Adipocyte (in vitro differentiated cells): Measurements from ENCODE around the gene TARS3.

ENCODE experiments used
- DNase-seq: peaks from one replicate; pipeline ENCODE4 v3.0.0-alpha.2; 2015; ENCODE audit warnings: low read depth
- H3K27me3 ChIP-seq: replicated peaks from 2 replicates; pipeline ENCODE4 v1.7.0; 2013; ENCODE audit warnings: mild to moderate bottlenecking, low read length, moderate library complexity; ENCODE audit not compliant: control insufficient read depth, insufficient read depth
- H3K36me3 ChIP-seq: 2 replicates; pipeline ENCODE4 v1.7.0; 2013; ENCODE audit warnings: low read length, mild to moderate bottlenecking, moderate library complexity; ENCODE audit not compliant: control insufficient read depth, insufficient read depth, severe bottlenecking
- H3K4me1 ChIP-seq: 2 replicates; pipeline ENCODE4 v1.7.0; 2013; ENCODE audit warnings: mild to moderate bottlenecking, low read length, moderate library complexity; ENCODE audit not compliant: control insufficient read depth, insufficient read depth
- H3K4me3 ChIP-seq: 2 replicates; pipeline ENCODE4 v1.7.0; 2013; ENCODE audit warnings: mild to moderate bottlenecking, low read length, moderate library complexity
- H3K9ac ChIP-seq: 2 replicates; pipeline ENCODE4 v1.7.0; 2013; ENCODE audit warnings: mild to moderate bottlenecking, low read length, moderate library complexity
- H3K9me3 ChIP-seq: 2 replicates; pipeline ENCODE4 v1.7.0; 2013; ENCODE audit warnings: mild to moderate bottlenecking, low read length, moderate library complexity; ENCODE audit not compliant: control insufficient read depth

Gene TARS3

DNA sequence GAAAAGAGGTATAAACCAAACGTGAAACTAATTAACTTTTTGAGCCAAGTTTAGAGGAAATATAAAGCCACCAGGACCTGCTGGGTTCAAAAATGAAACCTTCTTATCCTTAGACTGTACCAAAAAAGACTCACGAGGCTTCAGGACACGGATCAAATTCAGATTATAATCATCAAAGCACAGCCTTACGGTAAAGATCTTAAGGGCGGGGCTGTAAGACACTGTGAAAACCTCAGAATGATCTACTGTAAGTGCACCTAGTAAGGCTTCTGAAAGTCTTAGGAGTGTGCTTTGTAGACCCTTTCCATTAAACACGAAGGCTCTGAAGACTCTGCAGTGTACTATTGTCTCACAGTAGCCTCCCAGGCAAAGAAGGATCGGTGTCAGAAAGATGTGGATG lies 26.8 kb downstream of the TARS3 start:
- Histone ChIP-seq H3K4me1 (peaks cover 7% of the 10 kb centered on the region), H3K27me3 (no peaks in the 10 kb centered on the region), H3K9me3 (no peaks in the 10 kb centered on the region), H3K4me3 (no peak overlapping the region), H3K9ac (no peak overlapping the region), H3K36me3 (peaks cover 58% of the 10 kb centered on the region)
- no peak for DNase-seq

DNA sequence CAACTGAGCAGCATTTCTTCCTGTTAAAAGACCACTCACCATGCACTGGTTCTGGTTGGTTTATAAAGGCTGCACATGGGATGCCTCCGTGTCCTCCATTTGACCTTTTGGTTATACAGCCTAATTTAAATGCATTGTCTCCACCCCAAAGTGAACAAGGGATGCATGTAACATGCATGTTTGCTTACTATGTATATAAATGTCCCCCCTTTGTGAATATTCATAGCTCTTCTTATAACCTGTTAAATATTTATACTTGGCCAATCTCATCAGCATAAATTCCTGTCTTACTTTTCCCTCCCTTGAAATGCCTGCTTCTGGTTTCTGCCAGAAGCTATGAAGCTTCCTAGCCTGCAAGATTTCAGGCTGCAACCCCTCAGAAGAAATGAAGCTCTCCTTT lies 27.4 kb downstream of the TARS3 start:
- H3K4me3 ChIP-seq: no peak overlapping the region
- DNase-seq: no peak
- peaks cover 7% of the 10 kb centered on the region for H3K4me1 ChIP-seq
- H3K27me3 ChIP-seq: no peaks in the 10 kb centered on the region
- no peak overlapping the region for H3K9ac ChIP-seq
- H3K9me3 ChIP-seq: no peaks in the 10 kb centered on the region
- H3K36me3 ChIP-seq: peaks cover 58% of the 10 kb centered on the region

DNA sequence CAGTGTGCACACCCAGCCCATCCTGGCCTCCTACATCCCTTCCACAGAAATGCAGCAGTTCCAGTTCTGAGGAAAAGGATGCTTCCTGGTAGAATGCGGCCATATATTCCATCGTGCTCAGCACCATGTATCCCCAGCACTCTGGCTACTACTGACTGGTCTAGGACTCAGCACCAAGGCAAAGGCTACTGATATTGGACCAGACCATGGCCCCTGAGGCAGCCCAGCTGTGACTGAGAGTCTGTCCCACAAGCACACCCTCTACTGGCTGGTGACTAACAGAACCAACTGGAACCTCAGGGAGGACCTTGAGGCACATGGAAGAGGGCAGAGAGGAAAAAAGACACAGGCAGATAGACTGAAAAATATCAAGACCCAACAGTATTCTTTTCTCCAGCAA lies 30.0 kb downstream of the TARS3 start:
- Histone ChIP-seq H3K36me3 (peaks cover 36% of the 10 kb centered on the region), H3K9ac (no peak overlapping the region), H3K4me3 (no peak overlapping the region), H3K27me3 (no peaks in the 10 kb centered on the region), H3K9me3 (no peaks in the 10 kb centered on the region), H3K4me1 (peaks cover 7% of the 10 kb centered on the region)
- no peak for DNase-seq

DNA sequence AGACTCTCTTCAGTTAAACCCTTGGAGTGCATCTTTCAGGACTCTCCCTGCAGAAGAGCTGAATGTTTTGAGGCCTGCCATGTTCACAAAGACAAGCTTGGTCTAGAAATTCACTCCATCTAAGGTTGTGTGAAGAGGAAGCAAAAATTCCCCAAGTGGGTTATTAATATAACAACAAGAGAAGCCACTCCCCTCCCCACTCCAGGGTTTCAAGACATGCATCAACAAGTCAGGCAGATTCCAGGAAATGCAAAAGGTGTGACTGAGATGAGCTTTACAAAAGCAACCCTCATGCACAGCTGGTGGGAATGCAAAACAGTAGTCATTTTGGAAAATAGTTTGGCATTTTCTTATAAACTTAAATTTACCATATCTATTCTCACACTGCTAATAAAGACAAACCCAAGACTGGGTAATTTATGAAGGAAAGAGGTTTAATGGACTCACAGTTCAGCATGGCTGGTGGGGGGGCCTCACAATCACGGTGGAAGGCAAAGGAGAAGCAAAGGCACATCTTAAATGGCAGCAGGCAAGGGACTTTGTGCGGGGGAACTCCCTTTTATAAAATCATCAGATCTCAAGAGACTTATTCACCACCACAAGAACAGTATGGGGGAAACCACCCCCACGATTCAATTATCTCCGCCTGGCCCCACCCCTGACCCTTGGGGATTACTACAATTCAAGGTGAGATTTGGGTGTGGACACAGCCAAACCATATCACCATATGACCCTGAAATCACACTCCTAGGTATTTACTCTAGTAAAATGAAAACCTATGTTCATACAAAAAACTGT lies 31.3 kb downstream of the TARS3 start:
- Histone ChIP-seq H3K27me3 (no peaks in the 10 kb centered on the region), H3K9me3 (no peaks in the 10 kb centered on the region), H3K36me3 (peaks cover 28% of the 10 kb centered on the region), H3K4me1 (peaks cover 7% of the 10 kb centered on the region), H3K9ac (no peak overlapping the region), H3K4me3 (no peak overlapping the region)
- DNase-seq: no peak

- Histone ChIP-seq H3K4me1 (no peaks in the 10 kb centered on the region), H3K27me3 (no peaks in the 10 kb centered on the region), H3K4me3 (no peak overlapping the region), H3K36me3 (peaks cover 27% of the 10 kb centered on the region), H3K9me3 (no peaks in the 10 kb centered on the region), H3K9ac (no peak overlapping the region)
- no peak for DNase-seq
Measured at GRCh38 chr15:101689901-101690300, 34.4 kb downstream of the TARS3 start.

DNA sequence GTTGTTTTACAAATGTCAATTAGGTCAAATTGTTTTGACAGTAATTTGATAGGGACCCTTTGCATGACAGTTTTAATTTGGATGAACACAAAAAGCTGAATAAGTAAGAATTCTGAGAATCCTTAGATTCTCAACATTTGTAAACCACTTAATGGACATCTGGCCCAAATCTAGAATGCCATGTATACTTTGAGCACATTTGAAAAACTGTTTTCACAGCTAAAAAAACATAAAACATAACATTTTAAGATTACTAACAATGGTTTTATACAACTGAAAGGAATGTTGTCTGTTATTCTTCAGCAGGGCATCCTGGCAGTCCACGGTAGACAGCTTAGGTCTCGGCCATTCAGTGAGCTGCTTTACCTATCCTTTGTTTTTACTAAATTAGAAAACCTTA lies 37.6 kb downstream of the TARS3 start:
- Histone ChIP-seq H3K36me3 (peaks cover 33% of the 10 kb centered on the region), H3K4me1 (no peaks in the 10 kb centered on the region), H3K4me3 (no peak overlapping the region)

GRCh38 chr15:101684877-101685276 lies 39.4 kb downstream of the TARS3 start:
- H3K4me3 ChIP-seq: no peak overlapping the region
- H3K4me1 ChIP-seq: no peaks in the 10 kb centered on the region
- no peaks in the 10 kb centered on the region for H3K9me3 ChIP-seq
- H3K9ac ChIP-seq: no peak overlapping the region
- DNase-seq: no peak
- H3K27me3 ChIP-seq: no peaks in the 10 kb centered on the region
- H3K36me3 ChIP-seq: peaks cover 35% of the 10 kb centered on the region

More for the DNA sequence above, 37.6 kb downstream of the TARS3 start:
- no peak overlapping the region for H3K9ac ChIP-seq
- DNase-seq: peak; percentile 64
- H3K27me3 ChIP-seq: no peaks in the 10 kb centered on the region
- no peaks in the 10 kb centered on the region for H3K9me3 ChIP-seq

- peak; percentile 43 for DNase-seq
- Histone ChIP-seq H3K9me3 (no peaks in the 10 kb centered on the region), H3K4me1 (no peaks in the 10 kb centered on the region), H3K27me3 (no peaks in the 10 kb centered on the region), H3K9ac (no peak overlapping the region), H3K36me3 (peaks cover 35% of the 10 kb centered on the region), H3K4me3 (no peak overlapping the region)
Measured at GRCh38 chr15:101684384-101684783, 39.9 kb downstream of the TARS3 start.

- Histone ChIP-seq H3K36me3 (peaks cover 25% of the 10 kb centered on the region), H3K9me3 (no peaks in the 10 kb centered on the region), H3K4me1 (peaks cover 6% of the 10 kb centered on the region), H3K9ac (no peak overlapping the region), H3K27me3 (no peaks in the 10 kb centered on the region), H3K4me3 (no peak overlapping the region)
- no peak for DNase-seq
Measured at GRCh38 chr15:101679806-101680205, 44.5 kb downstream of the TARS3 start.

DNA sequence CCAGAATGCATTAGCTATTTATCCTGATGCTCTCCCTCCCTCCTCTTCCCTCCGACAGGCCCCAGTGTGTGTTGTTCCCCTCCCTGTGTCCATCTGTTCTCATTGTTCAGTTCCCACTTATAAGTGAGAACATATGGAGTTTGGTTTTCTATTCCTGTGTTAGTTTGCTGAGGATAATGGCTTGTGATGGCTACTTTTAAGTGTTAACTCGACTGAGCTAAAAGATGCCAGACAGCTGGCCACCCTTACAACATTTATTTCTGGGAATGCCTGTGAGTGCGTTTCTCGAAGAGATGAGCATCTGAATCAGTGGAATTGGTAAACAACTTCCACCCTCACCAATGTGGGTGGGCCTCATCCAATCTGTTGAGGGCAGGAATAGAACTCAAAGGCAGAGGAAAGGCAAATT lies 47.3 kb downstream of the TARS3 start:
- Histone ChIP-seq H3K9me3 (no peaks in the 10 kb centered on the region), H3K4me3 (no peak overlapping the region), H3K36me3 (peaks cover 33% of the 10 kb centered on the region), H3K4me1 (peaks cover 6% of the 10 kb centered on the region), H3K27me3 (no peaks in the 10 kb centered on the region), H3K9ac (no peak overlapping the region)
- peak; percentile 70 for DNase-seq

GRCh38 chr15:101675796-101676582 lies 48.3 kb downstream of the TARS3 start:
- Histone ChIP-seq H3K27me3 (no peaks in the 10 kb centered on the region), H3K36me3 (peaks cover 35% of the 10 kb centered on the region), H3K4me3 (peak overlapping the region; percentile 35), H3K9ac (peak overlapping the region; percentile 25), H3K4me1 (peaks cover 6% of the 10 kb centered on the region), H3K9me3 (no peaks in the 10 kb centered on the region)
- DNase-seq: peak; percentile 77
